HG02973 (cell line): ENCODE data around the gene SOD3.

Experiments
- ATAC-seq: cut with Tn5 transposase; IDR thresholded peaks from one replicate; pipeline ENCODE4 v1.9.1; 2021; ENCODE audit warnings: moderate library complexity; ENCODE audit not compliant: unreplicated experiment

Gene SOD3

DNA sequence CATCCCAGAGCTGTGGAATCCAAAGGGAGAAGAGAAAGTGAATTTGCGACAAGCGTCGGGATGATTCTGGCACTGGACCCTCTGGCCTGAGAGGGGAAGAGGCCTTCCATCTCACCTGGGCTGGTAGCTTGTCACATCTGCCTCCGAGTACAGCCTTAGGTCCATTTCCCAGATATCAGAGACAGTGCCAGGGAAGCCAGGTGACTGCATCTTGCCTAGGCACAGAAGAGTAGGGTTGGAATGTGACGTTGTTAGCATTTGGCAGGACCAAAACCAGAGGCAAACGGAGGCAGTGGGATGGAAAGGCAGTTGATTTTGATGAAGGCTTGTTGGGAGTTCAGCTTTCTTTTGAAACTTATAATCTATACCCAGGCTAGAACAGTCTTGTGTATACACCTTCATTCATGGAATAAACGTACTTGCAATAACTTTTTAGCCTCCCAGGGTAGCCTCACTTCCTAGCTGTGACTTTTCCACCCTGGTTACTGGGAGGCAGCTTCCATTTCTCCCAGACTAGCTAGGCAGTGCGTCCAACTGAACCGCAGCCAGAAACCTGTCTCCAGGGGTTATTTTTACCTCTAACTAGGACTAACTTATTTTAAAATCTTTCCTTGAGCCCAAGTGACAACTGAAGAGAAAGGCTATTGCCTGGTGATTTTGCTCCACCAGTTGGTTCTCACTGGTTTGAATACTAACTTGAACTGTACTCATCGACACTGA lies 5.9 kb downstream of the SOD3 start:
- ATAC-seq, result no peak

DNA sequence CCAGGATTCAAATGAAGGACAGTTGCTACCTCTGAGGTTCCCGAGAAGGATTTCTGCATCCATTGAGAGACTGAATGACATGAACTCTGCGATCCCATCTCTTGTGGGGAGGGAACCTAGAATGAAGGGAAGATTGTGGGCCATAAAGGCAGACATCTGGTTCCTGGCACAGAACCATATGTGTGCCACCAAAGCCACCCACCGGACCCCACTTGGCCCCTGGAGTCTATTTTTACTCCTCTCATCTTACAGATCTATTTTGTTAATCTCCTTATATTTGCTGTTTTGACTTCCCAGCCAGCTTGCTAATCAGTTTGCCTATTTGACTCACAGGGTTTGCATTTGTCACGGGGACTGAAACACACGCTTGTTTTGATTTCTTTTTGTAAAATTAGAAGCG lies 7.3 kb downstream of the SOD3 start:
- ATAC-seq, result no peak

DNA sequence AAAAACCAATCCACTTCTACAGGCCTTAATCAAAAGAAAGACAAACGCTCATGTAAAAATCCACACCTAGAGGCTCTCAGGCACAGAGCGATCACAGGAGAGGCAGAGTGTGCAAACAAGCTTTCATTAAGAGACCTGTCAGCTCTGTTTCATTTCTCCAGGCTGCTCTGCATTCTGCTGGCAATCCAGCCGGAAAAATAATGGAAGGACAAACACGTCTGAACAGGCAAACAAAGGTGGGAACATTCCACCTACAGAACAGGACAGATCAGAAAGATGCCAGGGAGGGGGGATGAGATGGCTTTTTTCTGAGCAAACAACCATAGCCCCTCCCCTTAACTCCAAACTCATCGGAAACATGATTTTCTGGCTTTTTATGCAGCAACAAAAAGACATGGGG lies 9.7 kb downstream of the SOD3 start:
- ATAC-seq, result no peak

DNA sequence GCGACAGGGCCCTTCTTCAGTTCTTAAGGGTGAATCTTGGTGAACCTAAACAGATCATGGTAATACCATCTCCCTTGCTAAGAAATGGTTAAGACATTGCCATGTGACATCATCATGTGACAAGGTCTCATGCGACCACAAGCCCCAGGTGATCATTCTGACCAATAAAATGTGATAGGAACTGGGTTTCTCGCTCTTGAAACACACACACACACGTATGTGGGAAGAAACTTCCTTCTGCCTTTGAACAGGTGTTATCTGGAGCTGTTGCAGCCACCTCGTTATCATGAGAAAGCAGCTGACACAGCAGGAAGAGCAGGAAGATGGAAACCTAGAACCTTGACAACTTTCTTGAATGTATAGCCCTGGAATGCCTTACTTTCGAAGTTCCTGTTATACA lies 10.2 kb downstream of the SOD3 start:
- no peak for ATAC-seq

DNA sequence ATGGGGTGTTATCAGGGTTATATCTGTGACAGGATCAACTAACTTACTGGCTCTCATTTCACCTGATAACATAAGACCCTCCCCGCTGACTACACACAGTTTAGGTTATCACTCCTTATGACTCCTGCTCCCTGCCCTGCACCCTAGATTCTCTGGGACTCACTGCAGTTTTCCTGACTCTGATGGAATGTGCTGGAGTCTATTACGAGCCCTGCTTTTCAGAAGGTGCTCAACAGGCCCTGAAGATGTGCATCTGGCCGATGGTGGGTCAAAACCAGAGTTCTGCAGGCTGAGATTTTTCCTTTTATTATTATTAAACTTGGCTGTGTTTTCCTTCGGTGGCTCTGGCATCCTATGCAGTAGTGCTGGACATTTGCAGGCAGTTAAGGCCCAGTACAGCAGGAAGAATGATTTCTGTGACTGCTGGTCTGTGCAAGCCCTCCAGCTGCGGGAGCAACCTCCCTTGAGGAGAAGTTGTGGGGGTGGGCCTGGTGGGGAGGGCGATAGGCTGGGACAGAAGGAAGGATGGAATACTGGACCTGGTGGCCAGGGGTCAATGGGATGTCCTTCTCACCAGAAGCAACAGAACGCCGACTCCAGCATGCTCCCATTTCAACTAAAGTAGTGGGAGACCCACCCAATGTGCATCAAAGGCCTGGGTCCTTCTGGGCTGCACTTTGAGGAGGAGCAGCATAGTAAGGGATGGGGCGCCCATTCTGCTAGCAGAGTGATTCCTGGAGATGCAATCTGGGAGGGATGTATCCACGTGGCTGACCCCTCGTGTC lies 11.0 kb downstream of the SOD3 start:
- no peak for ATAC-seq

DNA sequence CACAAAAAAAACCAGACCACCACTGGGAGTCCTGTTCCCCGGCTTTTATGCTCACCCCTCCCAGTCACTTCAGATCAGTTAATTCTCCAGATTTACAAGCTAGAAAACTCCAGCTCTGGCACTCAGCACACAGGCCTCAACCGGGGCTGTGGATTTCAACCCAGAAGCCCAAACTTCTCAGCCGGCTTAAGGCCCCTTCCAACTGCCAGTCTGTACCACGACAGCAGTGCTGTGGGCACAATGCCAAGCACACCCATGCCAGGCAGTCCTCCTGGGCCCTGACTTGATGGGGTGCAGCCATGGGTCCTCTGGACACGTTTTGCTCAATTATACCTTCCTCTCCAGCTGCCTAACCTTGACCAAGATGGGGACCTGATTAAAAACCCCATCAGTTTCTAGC lies 12.2 kb downstream of the SOD3 start:
- no peak for ATAC-seq

DNA sequence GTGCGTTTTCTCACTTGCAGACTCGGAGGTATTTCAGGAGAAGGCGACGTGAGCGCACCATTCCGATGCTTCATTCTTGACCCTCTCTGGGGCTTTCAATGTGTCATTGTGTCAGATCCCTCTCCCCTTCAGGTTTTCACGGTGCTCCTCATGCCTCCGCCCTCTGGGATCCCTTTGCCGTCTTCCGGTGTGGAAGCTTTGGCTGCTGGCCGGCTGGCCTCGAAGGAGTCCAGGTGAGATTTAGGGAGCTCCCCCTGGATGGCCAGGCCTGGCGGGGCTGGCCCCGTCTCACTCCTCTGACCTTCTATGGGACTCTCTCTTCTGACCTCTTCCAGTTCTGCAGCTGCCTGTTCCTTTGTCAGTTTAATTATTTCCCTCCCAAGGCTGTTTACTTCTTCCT lies 12.9 kb downstream of the SOD3 start:
- ATAC-seq, result no peak

DNA sequence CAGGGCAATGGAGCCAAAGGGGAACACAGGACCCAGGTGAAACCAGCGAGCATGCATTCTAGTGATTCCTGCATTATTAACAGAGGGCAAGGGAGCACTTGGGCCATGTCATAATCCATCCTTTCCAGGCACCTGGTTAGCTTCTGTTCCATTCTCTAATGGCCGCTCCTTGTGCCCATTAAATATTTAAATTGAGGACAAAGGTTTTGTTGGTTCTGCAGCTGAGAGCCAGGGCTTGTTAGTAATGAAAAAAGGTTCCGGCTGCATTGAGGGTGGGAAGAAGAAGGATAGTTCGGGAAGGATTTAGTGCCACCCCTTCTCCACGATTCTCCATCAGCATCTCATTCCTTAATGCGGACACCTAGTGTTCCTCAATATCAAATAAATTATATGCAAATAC lies 13.6 kb downstream of the SOD3 start:
- no peak for ATAC-seq

DNA sequence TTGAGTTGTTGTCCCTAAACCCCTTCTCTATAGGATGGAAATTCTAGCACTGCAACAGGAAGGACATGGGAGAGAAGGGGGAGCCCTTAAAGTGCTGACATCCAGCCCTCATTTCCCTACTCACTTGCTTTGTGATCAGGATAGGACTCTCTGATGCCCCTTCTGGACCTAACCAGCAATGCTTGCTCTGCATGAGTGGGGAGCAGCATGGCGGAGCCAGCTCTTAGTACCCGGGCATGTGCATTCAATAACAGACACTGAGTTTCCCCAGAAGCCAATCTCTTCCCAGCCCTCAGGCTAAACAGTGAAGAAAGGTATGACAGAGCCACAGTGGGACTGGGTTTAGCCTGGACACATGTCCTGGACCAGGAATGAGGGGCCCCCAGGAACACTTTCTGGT lies 14.0 kb downstream of the SOD3 start:
- ATAC-seq, result no peak

DNA sequence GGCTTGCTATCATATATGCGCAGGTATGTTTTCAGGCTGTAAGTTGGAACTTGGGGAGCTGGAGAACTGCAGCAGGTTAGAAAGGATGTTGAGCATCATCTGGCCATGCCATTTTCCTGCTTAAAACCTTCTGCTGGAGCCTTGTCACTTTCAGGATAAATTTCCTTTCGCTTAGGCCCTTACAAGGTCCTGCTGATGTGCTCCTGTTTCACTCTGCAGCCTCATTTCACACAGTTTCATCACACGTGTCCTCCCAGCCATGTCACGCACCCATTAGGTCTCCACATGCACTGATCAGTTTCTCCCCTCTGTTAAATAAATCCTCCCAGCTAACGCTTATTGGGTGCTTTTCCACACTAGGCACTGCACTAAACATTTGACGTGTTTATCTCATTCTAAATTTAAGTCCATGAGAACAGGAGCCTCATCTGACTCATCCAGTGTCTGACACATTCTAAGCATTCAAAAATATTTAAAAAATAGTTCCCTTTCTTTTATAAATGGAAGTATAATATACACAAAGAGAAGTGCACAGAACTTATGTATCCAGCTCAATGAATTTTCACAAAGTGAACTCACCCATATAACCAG lies 14.5 kb downstream of the SOD3 start:
- ATAC-seq, result no peak

DNA sequence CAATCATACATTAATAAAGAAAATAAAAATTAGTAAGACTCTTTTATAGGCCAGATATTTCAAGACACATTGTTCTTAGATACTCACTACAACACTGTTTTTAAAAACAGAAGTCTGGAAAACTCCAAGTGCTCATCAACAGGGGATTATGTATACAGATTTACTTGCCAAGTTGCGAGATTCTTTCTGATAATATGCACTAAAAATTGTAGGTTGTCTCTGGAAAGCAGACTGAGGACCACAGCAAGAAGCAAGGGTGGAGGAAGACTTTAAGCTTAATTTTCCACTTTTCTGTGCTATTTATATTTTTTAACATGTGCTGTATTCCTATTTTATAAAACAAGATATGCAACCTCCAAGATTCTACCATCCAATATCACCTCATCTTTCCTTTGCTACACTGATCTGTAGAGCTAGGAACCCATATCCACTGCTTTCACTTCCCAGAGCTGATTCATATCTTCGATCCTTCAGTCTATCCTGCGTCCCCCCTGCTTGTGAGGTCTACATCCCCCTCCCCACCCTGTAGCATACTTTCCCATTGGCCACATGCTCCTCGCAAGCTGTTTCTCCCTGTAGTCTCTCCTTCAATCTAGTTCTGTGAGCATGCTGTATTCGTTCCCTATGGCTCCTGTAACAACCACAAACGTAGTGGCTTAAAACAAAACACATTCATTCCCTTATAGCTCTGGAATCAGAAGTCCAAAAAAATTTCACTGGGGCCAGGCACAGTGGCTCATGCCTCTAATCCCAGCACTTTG lies 15.7 kb downstream of the SOD3 start:
- ATAC-seq, result no peak

DNA sequence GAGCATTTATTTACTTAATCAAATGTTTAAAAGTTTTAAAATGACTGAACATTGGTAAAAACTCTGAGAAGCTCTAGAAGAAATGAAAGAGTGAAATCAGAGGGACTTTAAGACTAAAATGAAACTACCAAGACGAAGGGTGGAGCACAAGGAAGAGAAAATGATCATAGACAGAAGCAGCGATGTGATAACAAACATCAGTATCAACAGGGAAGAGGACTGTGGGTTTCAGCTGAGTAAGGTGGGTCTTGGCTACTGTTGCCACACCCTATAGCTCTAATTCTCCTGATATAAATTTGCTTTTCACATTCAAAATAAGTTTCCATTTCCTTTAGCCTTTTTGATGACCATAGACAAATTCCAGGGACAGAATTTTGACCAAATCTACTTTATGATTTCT lies 18.4 kb downstream of the SOD3 start:
- ATAC-seq, result no peak

DNA sequence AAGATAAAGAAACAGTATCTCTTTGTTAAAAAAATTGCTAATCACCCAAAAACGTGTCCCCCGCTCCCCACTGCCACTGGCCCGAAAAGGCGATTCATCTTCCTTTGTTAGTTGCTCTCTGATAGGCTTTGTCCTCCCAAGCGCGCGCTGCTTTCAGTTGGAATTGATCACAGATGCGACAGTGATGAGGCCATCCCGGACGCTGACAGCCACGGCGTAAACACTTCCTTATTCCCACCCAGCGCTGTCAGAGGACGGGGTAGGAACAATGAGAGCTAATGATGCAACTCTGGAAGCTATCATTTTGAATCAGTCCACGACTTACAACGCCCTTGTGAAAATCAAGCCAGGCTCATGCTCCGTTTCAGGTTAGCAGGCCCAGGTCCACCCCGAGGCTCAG lies 21.4 kb downstream of the SOD3 start:
- no peak for ATAC-seq

DNA sequence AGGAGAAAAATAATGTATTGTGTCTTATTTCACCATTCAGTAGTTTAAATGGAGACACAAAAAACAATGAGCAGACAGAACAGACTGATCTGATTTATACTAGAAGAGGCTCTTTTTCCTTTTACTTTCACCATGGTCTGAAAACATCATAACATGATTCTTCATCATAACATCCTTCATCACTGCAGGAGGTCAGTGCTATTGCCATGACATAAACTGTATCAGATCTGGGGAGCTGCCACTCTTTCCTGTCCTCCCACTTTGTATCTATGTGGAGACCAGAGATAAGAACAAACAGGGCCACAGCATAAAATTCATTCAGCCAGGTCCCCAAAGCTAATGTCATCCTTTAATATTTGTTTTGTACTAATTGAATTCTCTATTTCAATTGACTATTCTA lies 25.2 kb downstream of the SOD3 start:
- no peak for ATAC-seq

DNA sequence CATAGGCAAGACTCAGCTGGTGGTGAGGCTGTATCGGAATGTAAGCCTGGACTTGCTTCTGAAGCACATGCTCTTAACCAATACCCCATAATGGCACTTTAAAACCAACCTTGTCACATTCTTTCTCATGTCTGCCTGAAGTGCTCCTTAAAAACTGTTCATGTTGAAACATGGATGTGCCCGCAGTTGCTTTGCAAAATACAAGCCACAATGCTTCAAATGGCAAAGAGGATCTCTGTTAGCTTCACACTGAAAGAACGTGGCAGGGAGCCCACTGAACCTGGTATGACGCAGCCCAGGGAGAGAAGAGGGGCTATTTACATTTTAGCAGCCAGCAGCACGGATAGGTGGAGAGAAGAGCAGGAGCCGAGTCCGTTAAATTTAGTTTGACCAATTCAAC lies 29.3 kb downstream of the SOD3 start:
- ATAC-seq, result no peak

DNA sequence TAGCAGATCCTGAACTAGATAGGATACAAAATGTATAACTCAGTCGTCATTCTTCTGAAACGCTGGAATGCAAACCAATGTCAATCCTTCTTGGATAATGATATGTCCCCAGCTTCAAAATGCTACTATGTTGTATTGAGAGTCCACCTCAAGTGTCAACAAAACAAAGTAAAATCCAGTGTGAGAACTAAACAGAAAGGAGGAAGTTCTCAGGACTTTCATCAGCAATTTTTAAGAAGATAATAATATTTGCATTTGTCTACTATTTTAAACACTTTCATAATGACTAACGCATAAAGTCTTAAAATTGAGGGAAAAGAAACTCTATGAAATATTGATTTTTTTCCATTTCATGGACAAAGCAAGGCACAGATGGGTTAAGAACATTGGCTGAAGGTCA lies 36.3 kb downstream of the SOD3 start:
- ATAC-seq, result no peak

DNA sequence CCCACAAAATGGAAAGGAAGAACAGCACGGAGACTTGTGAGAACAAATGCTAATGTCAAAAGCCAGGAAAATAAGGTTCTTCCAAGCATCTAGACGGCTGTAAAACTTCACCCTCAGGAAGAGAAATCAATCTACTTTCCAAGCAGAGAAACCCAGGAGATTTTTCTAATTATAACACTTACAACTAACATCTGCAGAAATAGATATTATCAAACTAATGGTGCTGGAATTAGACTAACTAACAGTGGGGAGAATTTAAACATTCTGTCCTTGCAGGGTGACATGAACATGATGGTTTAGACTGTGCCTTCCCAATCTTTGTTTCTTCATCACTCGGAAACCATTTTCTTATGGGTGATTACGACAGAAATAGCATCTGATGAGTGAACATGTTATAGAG lies 40.3 kb downstream of the SOD3 start:
- no peak for ATAC-seq

DNA sequence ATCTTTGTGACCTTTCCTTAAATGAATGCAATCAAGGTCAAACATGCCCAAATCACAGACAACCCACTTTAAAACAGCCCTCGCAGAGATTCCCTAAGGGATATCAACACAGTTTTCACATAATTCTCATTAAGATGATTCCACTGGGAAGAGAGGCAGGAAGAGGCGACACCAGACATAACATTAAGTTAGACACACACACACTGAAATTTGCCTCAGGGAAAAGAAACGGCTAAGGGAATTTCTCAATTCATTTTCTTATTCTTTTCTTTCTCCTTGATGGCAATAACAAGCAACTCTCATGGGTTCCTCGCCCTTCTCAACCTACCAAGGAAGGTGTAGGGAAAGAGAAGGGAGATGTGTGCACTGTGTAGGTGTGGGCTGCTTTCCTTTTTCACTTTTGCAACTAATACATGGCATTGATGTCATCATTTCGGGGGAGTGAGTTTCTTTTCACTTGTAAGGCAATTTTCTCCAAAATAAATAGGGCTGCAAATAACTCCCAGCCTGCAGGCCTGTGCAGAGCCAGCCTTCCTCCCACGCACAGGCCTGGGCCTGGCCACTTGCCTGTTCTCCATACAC lies 41.4 kb downstream of the SOD3 start:
- no peak for ATAC-seq

DNA sequence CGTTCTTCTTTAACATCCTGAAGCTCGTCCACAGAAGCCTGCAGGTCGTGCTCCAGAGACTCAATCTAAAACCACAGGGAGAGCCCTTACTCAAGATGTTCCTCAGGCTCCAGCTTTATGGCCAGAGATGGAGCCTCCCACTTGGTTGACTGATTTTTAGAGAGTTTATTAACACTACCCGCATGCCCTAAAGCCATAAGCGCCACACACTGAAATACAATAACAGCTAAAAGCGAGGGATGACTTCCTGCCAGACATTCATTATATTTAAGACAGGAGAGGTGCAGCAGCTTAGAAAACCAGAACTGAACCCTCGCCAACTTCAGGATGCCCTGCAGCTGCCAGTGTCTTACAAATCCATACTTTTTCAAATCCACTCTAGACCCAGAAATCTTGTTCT lies 42.0 kb downstream of the SOD3 start:
- no peak for ATAC-seq

DNA sequence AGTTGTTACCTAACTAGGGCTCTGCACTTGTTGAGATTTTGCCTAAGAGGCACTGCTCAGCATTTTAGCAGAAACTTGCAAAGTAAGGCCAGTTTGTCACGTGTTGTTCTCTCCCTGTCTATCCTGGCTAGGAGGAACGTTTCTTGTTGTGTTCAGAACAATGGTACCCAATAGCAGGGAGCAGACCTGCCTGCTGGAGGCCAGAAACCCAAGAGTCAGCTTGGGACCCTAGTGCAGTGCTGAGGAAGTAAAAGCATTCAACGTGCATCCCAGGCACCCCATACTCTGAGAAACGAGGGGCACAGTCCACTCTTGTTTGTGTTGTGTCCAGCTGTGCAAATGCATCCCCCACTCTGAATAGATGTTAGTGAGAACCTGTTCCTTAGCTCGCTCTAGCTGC lies 42.4 kb downstream of the SOD3 start:
- ATAC-seq, result no peak

DNA sequence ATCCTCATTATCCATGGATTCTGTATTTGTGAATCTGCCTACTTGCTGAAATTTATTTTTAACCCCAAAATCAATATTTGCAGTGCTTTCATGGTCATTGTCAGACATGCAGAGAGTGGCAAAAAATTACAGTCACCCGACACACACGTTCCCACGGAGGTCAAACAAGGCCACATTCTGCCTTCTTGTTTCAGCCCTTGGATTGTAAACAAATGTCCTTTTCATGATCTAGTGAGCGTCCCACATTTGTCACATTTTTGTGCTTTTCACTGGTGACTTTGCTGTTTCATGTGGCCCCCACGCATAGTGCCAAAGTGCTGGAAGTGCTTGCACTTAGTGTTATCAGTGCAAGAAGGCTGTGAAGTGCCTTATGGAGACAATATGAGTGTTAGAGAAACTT lies 45.0 kb downstream of the SOD3 start:
- no peak for ATAC-seq
